Brain pericyte (primary cell): Measurements from ENCODE around the gene TRIP13.

Experiments
- DNase-seq: peaks from one replicate; pipeline ENCODE4 v3.0.0-alpha.2; 2012; ENCODE audit warnings: low read depth, low spot score

The TRIP13 gene

GRCh38 chr5:952597-953271 is 60.0 kb downstream of the TRIP13 start:
- no peak for DNase-seq

GRCh38 chr5:953535-954449 is 61.1 kb downstream of the TRIP13 start:
- no peak for DNase-seq

DNA sequence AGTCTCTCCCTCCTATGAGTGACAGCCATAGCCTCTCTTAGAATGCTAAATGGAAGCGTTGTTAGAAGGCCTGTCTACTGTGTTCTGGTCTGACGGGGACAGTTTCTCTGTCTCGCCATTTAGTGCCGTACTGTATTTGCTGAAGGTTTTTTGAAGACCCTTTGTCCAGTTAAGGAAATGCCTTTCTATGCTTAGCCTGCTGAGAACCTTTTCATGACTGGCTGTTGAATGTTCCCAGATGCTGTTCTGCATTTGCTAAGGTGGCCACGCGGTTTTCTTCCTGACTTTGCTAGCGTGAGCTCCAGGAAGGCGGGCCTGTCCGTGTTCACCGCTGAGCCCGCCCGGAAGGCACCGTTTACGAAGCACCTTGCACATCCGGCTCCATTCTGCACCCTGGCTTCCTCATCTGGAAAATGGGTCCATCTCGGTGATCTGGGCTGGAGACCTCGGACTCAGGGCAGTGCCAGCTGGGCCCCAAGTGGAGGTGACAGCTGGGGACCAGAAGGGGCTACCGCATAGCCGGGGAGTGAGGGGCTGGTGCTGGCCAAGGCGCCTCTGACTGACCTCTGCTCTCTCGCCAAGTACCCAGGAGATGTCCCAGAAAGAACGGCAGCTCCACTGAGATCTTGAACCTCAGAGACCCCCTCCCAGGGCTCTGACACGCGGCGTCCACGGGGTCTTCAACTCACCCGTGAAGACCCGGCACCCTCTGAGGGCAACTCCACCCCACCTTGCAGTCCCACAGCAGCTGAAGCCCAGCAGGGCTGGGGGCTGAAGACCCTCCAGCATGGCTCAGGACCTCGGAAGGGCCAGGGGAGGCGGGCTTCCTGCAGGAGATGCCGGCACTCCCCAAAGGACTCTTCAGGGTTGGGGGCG is 63.4 kb downstream of the TRIP13 start:
- DNase-seq: no peak

DNA sequence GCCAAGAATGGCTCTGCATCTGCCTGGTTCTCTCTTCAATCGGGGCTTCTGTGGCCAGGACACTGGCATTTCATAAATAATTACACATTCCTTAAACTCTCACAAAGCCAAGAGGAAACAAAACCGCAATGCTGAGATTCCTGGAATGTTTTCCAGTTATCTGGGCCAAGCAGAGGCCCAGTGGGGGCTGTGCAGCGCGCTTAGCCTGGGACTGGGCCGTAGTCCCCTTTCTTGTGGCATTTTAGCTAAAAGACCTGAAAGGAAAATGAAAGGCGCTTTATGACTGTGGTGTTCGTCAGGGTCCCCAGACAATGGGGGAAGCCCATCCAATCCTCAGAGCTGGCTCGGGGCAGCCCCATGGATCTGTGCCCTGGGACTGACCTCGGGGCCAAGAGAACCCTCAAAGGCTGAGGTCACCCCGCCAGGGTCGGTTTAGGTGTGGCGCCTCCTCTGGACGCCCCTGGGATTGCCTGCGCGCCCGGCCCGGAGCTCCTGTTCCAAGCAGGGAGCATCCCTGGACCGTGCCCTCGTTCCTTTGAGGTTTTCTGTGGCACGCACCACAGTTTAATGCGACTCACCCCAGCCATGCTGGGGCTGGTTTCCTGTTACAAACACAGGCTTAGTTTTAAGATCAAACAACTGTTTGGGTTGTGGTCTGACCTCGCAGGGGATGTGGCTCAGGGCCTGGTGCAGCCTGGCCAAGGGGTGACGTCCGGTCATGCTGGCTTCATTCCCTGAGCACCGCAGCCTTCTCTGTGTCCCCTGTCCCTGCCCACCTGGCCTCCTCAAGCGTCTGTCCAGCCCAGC is 64.5 kb downstream of the TRIP13 start:
- DNase-seq: peak; percentile 11

DNA sequence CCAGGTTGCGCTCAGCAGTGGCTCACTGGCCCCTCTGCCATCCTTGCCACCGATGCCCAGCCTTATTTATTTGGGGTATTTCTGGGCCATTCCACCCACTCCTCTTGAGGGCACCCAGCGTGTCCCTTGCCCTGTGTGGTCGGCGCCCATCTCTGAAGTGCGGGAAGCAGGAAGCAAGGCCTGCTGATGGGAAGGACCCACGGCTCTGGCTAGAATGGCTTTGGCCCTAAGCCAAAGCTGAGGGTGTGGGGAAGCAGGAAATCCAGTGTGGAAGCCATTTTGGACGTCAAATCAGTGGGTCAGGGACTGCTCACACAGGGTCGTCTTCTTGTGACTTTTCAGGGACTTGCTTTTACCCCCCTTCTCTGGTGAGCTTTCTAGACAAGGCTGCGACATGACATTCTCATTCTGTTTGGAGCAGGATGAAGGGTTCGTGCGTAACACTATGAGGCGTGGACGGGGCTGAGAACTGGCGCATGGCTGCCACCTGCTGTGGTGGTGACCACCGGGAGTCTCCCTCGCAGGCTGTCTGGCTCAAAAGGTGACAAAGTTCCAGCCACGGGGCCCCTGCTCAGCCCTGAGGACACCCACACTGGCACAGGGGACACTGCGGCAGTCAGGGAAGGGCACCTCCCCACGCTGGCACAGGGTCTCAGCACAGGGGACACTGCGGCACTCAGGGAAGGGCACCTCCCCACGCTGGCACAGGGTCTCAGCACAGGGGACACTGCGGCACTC is 65.2 kb downstream of the TRIP13 start:
- no peak for DNase-seq

DNA sequence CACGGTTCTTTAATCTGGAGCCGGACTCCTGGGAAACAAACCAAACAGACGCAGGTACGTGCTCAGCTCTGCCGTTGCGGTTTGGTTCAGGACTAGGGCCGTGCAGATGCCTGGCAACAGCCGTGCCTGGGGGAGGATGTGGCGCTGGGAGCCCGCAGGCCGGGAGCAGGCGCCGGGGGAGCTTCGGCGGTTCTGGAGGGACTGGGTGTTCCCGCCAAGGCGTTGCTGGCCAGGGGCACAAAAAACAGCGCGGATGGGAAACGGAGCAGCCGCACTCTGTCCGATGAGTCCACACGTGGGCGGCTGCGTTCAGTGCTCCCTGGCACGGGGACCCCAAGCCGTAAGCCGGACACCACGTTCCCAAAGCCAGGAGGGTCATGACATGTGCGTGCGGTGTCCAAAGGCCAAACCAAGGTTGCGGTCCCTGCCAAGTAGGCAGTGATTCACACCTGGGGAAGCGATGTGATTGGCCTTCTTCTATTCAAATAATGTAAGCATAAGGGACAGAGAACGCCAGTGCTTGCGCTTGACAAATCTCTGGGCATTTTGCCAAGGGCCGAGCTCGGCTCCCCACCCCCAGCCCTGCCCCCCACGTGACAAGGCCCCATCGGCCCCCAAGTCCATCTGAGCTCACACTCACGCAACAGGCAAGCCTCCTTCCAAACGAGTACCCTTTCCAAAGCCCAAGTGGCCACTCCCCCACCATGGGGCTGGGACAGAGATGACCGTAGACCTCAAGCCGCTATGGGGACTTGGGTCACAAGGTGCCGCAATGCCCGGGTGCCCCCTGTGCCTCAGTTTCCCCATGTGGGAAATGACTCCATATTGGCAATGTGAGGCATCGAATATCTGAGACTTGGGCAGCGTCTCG is 66.3 kb downstream of the TRIP13 start:
- DNase-seq: no peak

GRCh38 chr5:959581-960531 is 67.2 kb downstream of the TRIP13 start:
- DNase-seq: no peak

DNA sequence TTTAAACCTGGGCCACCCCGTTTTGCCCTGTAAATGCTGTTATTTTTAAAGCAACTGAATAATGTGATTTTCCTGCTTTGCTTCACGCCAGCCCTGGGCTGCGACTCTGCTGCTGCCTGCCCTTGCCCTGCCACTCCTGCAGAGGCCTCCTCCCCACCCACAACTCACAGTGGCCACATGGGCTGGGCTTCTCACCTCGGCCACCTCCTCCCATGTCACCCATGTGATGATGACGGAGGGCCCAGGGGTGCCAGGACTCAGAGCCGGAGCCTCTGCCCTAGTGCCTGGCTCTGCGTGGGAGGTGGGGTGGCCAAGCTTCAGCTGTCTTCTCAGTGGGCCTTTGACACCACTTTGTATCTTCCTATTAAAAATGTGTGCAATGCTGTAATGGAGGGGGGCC is 67.9 kb downstream of the TRIP13 start:
- DNase-seq: no peak

- no peak for DNase-seq
Observed at GRCh38 chr5:961002-961710, 68.5 kb downstream of the TRIP13 start.

DNA sequence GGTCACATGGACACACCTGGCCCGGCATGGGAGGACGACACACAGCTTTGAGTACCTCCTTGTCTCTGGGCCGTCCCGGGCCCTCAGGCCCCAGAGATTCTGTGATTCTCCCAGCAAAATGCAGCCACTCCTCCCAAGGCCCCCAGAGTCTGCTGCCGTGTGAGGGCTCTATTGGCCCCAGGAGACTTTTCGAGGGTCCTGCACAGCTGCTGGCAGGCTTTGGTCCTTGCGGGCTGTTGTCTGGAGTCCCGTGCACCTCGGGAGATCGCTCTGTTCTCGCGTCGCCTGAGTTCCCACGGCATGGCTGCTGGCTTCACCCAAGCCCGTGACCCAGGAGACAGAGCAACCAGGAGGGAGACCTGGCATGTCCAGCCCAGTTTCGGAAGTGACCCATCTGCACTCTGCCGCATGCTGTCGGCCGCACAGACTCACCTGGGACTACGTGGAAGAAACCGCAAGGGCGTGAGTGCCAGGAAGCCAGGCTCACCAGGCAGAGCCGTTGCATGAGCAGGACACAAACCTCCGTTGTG is 69.1 kb downstream of the TRIP13 start:
- no peak for DNase-seq

- DNase-seq: no peak
Observed at GRCh38 chr5:962386-962785, 69.7 kb downstream of the TRIP13 start.

DNA sequence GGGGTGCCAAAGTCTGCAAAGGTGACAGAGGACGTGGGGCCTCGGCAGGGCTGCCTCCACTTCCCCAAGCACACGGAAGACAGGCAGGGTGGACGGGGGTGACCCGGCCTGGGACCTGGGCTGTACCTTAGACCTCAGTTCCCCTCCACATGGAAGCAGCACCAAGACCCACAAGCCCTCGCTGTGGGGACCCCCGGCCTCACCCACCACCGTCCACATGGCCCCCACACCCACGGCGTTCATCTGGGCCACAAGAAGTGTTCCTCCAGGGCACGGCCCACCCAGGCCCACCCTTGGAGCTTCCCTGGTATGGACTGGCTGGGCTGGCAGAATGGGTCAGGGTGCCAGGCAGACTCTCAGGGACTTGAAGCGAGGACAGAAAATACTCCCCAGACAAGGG is 70.1 kb downstream of the TRIP13 start:
- DNase-seq: no peak

- DNase-seq: no peak
Observed at GRCh38 chr5:963310-963672, 70.6 kb downstream of the TRIP13 start.

GRCh38 chr5:963673-964531 is 71.2 kb downstream of the TRIP13 start:
- DNase-seq: no peak

GRCh38 chr5:964821-965220 is 72.1 kb downstream of the TRIP13 start:
- DNase-seq: no peak

GRCh38 chr5:965604-966344 is 73.1 kb downstream of the TRIP13 start:
- no peak for DNase-seq
